B cell (primary cell): ENCODE data around the gene OCLN. TPM values are rescaled to one million over a fixed set of nuclear protein-coding genes. Genes with fewer than 3 reads are reported as not detected.

Experiments used
- ATAC-seq: fragments of 200-7000 bp; cut with Tn5 transposase; one replicate; pipeline ENCODE4 v1.10.0; 2021; ENCODE audit warnings: low read depth, mild to moderate bottlenecking, moderate number of reproducible peaks, moderate library complexity
- CTCF ChIA-PET: fragments of 350-600 bp; sonication (Branson Sonifier 250); formaldehyde crosslinking; loops from one replicate; lab custom pipeline; 2021; ENCODE audit warnings: antibody characterized with exemption, inconsistent platforms; lab: Charles Lee
- POLR2A ChIA-PET: fragments of 350-600 bp; sonication (Branson Sonifier 250); formaldehyde crosslinking; loops from one replicate; lab custom pipeline; 2021; ENCODE audit warnings: antibody characterized with exemption; lab: Charles Lee
- DNase-seq: peaks from one replicate; pipeline ENCODE4 v3.0.0; 2013
- H2AFZ ChIP-seq: 2 replicates; pipeline ENCODE4 v1.6.1; 2012; ENCODE audit warnings: mild to moderate bottlenecking, low read depth, low read length; ENCODE audit not compliant: insufficient read depth, poor library complexity, severe bottlenecking
- H3K27ac ChIP-seq, 2 donors: 1 replicate in 1 of 2; 2 replicates in 1 of 2; pipeline ENCODE4 v1.5.1; 2012 to 2013; ENCODE audit warnings: low read length in 2 of 2, mild to moderate bottlenecking in 2 of 2, moderate library complexity in 1 of 2
- H3K27me3 ChIP-seq, 4 experiments: fragments of 200-600 bp in 1 of 4; sonication (generic) in 1 of 4; replicated peaks in 1 of 4; 1 replicate in 2 of 4; 2 replicates in 2 of 4; pipeline versions ENCODE4 v1.6.1 to v1.7.0; 2013 to 2016; ENCODE audit warnings: low read length in 3 of 4, mild to moderate bottlenecking in 2 of 4, mixed read lengths in 1 of 4, moderate library complexity in 1 of 4; ENCODE audit not compliant: insufficient read depth in 4 of 4, control insufficient read depth in 3 of 4; ENCODE audit errors: control extremely low read depth in 1 of 4
- H3K36me3 ChIP-seq, 2 experiments: replicated peaks in 1 of 2; 1 replicate in 1 of 2; 2 replicates in 1 of 2; pipeline versions ENCODE4 v1.6.1 to v1.7.1; 2013; ENCODE audit warnings: low read length in 1 of 2; ENCODE audit not compliant: insufficient read depth in 2 of 2, control insufficient read depth in 1 of 2; ENCODE audit errors: control extremely low read depth in 1 of 2, extremely low read depth in 1 of 2
- H3K4me1 ChIP-seq, 2 donors: fragments of 200-600 bp in 1 of 2; sonication (generic) in 1 of 2; 1 replicate in 1 of 2; 2 replicates in 1 of 2; pipeline versions ENCODE4 v1.5.1 to v1.6.1; 2013 to 2017; ENCODE audit warnings: low read length in 2 of 2; ENCODE audit not compliant: control insufficient read depth in 2 of 2, insufficient read depth in 2 of 2
- H3K4me2 ChIP-seq: replicated peaks from 2 replicates; pipeline ENCODE3; 2012; ENCODE audit warnings: mild to moderate bottlenecking, low read depth, low read length; ENCODE audit not compliant: poor library complexity, severe bottlenecking
- H3K4me3 ChIP-seq, 5 experiments: fragments of 200-600 bp in 1 of 5; sonication (generic) in 1 of 5; 1 replicate in 3 of 5; 2 replicates in 2 of 5; pipeline versions ENCODE4 v1.5.1 to v1.7.0; 2011 to 2016; ENCODE audit warnings: low read length in 4 of 5, mild to moderate bottlenecking in 4 of 5, low read depth in 2 of 5, control low read depth in 1 of 5, moderate library complexity in 1 of 5; ENCODE audit not compliant: insufficient read depth in 1 of 5; ENCODE audit errors: control extremely low read depth in 1 of 5, extremely low read depth in 1 of 5
- H3K79me2 ChIP-seq: fragments of 200-600 bp; sonication (generic); one replicate; pipeline ENCODE4 v1.6.0; 2016; ENCODE audit warnings: low read length; ENCODE audit not compliant: control insufficient read depth, insufficient read depth
- H3K9ac ChIP-seq: fragments of 200-600 bp; sonication (generic); 2 replicates; pipeline ENCODE4 v1.6.1; 2017; ENCODE audit warnings: mild to moderate bottlenecking, low read length, moderate library complexity
- H3K9me3 ChIP-seq, 3 donors: one replicate each; pipeline versions ENCODE4 v1.6.1 to v1.7.1; 2013; ENCODE audit warnings: low read length in 2 of 3; ENCODE audit not compliant: control insufficient read depth in 2 of 3, insufficient read depth in 1 of 3; ENCODE audit errors: control extremely low read depth in 1 of 3
- H4K20me1 ChIP-seq: 2 replicates; pipeline ENCODE4 v1.6.0; 2012; ENCODE audit warnings: mild to moderate bottlenecking, low read length; ENCODE audit not compliant: insufficient read depth, control insufficient read depth, poor library complexity, severe bottlenecking
- H3K27ac Mint-ChIP-seq: one replicate; pipeline ENCODE4 v1.8.0; 2021; ENCODE audit warnings: mixed read lengths
- H3K27me3 Mint-ChIP-seq: one replicate; pipeline ENCODE4 v1.8.0; 2021; ENCODE audit warnings: mixed read lengths
- H3K4me1 Mint-ChIP-seq: one replicate; pipeline ENCODE4 v1.8.0; 2021; ENCODE audit warnings: mixed read lengths
- H3K4me3 Mint-ChIP-seq: one replicate; pipeline ENCODE4 v1.8.0; 2021; ENCODE audit warnings: mixed read lengths
- H3K9me3 Mint-ChIP-seq: one replicate; pipeline ENCODE4 v1.8.0; 2022; ENCODE audit warnings: mixed read lengths; ENCODE audit not compliant: insufficient read depth
- CTCF ChIP-seq: fragments of 200-600 bp; IDR thresholded peaks from one replicate; pipeline ENCODE4 v1.8.0; 2022; ENCODE audit warnings: antibody characterized with exemption, mild to moderate bottlenecking
- EZH2 ChIP-seq: IDR thresholded peaks from 2 replicates; pipeline ENCODE4 v1.6.1; 2012; ENCODE audit warnings: borderline replicate concordance, low read depth, mild to moderate bottlenecking, moderate library complexity, low read length; ENCODE audit not compliant: insufficient read depth, poor library complexity, severe bottlenecking
- WGBS: methylation state at CpG from one replicate; pipeline ENCODE4 v1.1.5; 2013; ENCODE audit warnings: missing lambda C conversion rate; ENCODE audit not compliant: insufficient coverage; 5-methylcytosine and 5-hydroxymethylcytosine counted together
- intact Hi-C: fragments of 100-400 bp; cut with micrococcal nuclease; formaldehyde crosslinking; loops from one replicate; pipeline ENCODE4 v1.10.0; 2022
- polyA plus RNA-seq: library from polyadenylated mRNA; depleted of rRNA; stranded (reverse); fragments of >200 nt; gene quantifications from 2 replicates; pipeline ENCODE4 v1.2.3, GENCODE V29; 2012
- total RNA-seq, 2 donors: library from RNA; stranded (reverse); fragments of 120-200 nt in 1 of 2; gene quantifications; 1 replicate in 1 of 2; 2 replicates in 1 of 2; pipeline versions ENCODE4 v1.2.3 to v1.2.4, GENCODE V29; 2013 to 2022

Gene OCLN
- total and polyA plus RNA-seq, 2 donors (not counting 1 experiment from before 2014, with no cell fraction given) = 4.3 to 5.6 TPM

DNA sequence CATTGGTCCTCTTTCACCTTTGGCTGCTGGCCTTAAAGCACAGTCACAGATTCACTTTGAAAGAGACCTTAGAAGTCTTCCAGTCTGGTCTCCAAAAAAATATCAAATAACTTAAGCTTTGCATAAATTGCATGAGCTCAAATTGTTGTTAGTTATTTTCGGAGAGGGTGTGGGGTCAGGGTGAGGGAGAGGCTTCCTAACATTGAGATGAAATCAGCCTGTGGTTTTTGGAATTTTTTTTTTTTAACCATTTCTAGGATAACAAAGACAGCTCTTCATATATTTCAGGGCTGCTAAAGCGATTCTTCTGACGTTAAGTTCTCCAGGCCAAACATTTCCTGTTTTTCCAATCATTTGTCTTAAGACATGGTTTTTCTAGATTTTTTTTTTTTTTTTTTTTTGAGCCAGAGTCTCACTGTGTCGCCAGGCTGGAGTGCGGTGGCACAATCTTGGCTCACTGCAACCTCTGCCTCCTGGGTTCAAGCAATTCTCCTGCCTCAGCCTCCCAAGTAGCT, 4.5 kb downstream of the OCLN start:
- no peak for DNase-seq
- intact Hi-C loops = no loop called here
- Mint-ChIP-seq H3K9me3 (no peaks in the 10 kb centered on the region), H3K27ac (no peak overlapping the region), H3K4me1 (peaks cover 15% of the 10 kb centered on the region), H3K27me3 (peaks cover 31% of the 10 kb centered on the region), H3K4me3 (no peak overlapping the region)
- Histone ChIP-seq H3K36me3 (no peaks in the 10 kb centered on the region), H4K20me1 (no peaks in the 10 kb centered on the region), H3K9me3 (peaks cover 0 to 4% (median 0%) of the 10 kb centered on the region in 3 donors), H3K27ac (no peak overlapping the region), H3K9ac (no peak overlapping the region), H3K79me2 (no peaks in the 10 kb centered on the region), H3K4me1 (peaks cover 20% of the 10 kb centered on the region in 2 donors), H3K4me2 (no peak overlapping the region), H3K4me3 (no peak overlapping the region), H3K27me3 (peaks cover 0 to 31% (median 21%) of the 10 kb centered on the region in 4 experiments), H2AFZ (no peak overlapping the region)
- WGBS = no CpG with 5 or more reads among the region's 5 CpGs
- ChIA-PET CTCF (no interaction called here), POLR2A (no interaction called here)
- TF ChIP-seq EZH2 (no peak), CTCF (no peak)
- no peak for ATAC-seq

- Histone ChIP-seq H3K27ac (no peak overlapping the region), H3K4me1 (peaks cover 8% of the 10 kb centered on the region in 2 donors), H3K9ac (no peak overlapping the region), H3K4me2 (no peak overlapping the region), H3K4me3 (no peak overlapping the region), H2AFZ (no peak overlapping the region), H3K9me3 (no peaks in the 10 kb centered on the region), H3K27me3 (peaks cover 0 to 21% (median 17%) of the 10 kb centered on the region in 4 experiments), H3K36me3 (no peaks in the 10 kb centered on the region), H3K79me2 (no peaks in the 10 kb centered on the region), H4K20me1 (no peaks in the 10 kb centered on the region)
- Mint-ChIP-seq H3K27ac (no peak overlapping the region), H3K27me3 (peaks cover 38% of the 10 kb centered on the region), H3K9me3 (no peaks in the 10 kb centered on the region), H3K4me1 (peaks cover 4% of the 10 kb centered on the region), H3K4me3 (no peak overlapping the region)
- ATAC-seq = no peak
- TF ChIP-seq CTCF = no peak
- TF ChIP-seq EZH2 = no peak
- WGBS = 100% methylated on average over 1 of the region's 3 CpGs
- ChIA-PET CTCF (no interaction called here), POLR2A (no interaction called here)
- intact Hi-C loops = no loop called here
- DNase-seq = no peak
Observed at GRCh38 chr5:69498384-69498783, 5.8 kb downstream of the OCLN start.
